Measurements from ENCODE around the gene MCM6. TPM values are rescaled to one million over a fixed set of nuclear protein-coding genes. Genes with fewer than 3 reads are reported as not detected.

The MCM6 gene
- total and polyA plus RNA-seq, 2 experiments from 2014 or later, result 74.7 to 133 TPM

- DNase-seq (ENCODE audit: low spot score) (no peak), ATAC-seq (no peak)
- Histone ChIP-seq H3K4me3 (peak overlapping the region; percentile 90), H3K27me3 (ENCODE audit: insufficient read depth) (no peaks in the 10 kb centered on the region), H3K9me2 (ENCODE audit: insufficient read depth) (no peaks in the 10 kb centered on the region), H3K79me2 (replicated peaks; ENCODE audit: insufficient read depth) (peaks cover 51% of the 10 kb centered on the region), H3K27ac (ENCODE audit: low read depth) (0 out of 2 replicates have a peak overlapping the region, but pooled peaks have one; percentile 23), H3F3A (replicated peaks; ENCODE audit: low read depth) (no peaks in the 10 kb centered on the region), H4K20me1 (replicated peaks; ENCODE audit: insufficient read depth) (peaks cover 25% of the 10 kb centered on the region; the same call in 1 of the 2 replicates), H3K4me2 (peak overlapping the region; percentile 88), H2AFZ (no peak overlapping the region), H3K4me1 (ENCODE audit: insufficient read depth) (peaks cover 20% of the 10 kb centered on the region), H3K36me3 (ENCODE audit: insufficient read depth) (peaks cover 26% of the 10 kb centered on the region)
- peaks cover 19% of the 10 kb centered on the region for H3K4me1 Mint-ChIP-seq
- H3K4me3 Mint-ChIP-seq, result peak overlapping the region; percentile 92
- peaks cover 50% of the 10 kb centered on the region for H3K36me3 Mint-ChIP-seq (ENCODE audit: low read depth)
- no peak for TF ChIP-seq ZNF462 (CRISPR knock-in tag; IDR thresholded peaks at IDR 0.05)
- no peak for TF ChIP-seq CREB1 (CRISPR knock-in tag; IDR thresholded peaks at IDR 0.05; ENCODE audit: low read depth)
- no peak for TF ChIP-seq EZH2phosphoT487 (IDR thresholded peaks at IDR 0.05; ENCODE audit: unreplicated experiment)
- TF ChIP-seq, protein P1, sequence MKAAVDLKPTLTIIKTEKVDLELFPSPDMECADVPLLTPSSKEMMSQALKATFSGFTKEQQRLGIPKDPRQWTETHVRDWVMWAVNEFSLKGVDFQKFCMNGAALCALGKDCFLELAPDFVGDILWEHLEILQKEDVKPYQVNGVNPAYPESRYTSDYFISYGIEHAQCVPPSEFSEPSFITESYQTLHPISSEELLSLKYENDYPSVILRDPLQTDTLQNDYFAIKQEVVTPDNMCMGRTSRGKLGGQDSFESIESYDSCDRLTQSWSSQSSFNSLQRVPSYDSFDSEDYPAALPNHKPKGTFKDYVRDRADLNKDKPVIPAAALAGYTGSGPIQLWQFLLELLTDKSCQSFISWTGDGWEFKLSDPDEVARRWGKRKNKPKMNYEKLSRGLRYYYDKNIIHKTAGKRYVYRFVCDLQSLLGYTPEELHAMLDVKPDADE (IDR thresholded peaks at IDR 0.05), result no peak
- TF ChIP-seq REST (IDR thresholded peaks at IDR 0.05; ENCODE audit: unreplicated experiment), result no peak
- TF ChIP-seq ZNF114 (CRISPR knock-in tag; IDR thresholded peaks at IDR 0.05), result no peak
- TF ChIP-seq STAT1 (IDR thresholded peaks at IDR 0.05; ENCODE audit: unreplicated experiment), result no peak
- no peak for TF ChIP-seq EZH2 (IDR thresholded peaks at IDR 0.05; ENCODE audit: low read depth, unreplicated experiment)
- no peak for TF ChIP-seq POLR2AphosphoS5 (IDR thresholded peaks at IDR 0.05; ENCODE audit: low read depth)
- TF ChIP-seq, protein P2, sequence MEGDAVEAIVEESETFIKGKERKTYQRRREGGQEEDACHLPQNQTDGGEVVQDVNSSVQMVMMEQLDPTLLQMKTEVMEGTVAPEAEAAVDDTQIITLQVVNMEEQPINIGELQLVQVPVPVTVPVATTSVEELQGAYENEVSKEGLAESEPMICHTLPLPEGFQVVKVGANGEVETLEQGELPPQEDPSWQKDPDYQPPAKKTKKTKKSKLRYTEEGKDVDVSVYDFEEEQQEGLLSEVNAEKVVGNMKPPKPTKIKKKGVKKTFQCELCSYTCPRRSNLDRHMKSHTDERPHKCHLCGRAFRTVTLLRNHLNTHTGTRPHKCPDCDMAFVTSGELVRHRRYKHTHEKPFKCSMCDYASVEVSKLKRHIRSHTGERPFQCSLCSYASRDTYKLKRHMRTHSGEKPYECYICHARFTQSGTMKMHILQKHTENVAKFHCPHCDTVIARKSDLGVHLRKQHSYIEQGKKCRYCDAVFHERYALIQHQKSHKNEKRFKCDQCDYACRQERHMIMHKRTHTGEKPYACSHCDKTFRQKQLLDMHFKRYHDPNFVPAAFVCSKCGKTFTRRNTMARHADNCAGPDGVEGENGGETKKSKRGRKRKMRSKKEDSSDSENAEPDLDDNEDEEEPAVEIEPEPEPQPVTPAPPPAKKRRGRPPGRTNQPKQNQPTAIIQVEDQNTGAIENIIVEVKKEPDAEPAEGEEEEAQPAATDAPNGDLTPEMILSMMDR (conservative IDR thresholded peaks at IDR 0.05; ENCODE audit: low read depth in 2 of 2), result no peak
- TF ChIP-seq JUNB (IDR thresholded peaks at IDR 0.05; ENCODE audit: unreplicated experiment), result no peak
- no peak for TF ChIP-seq ZNF331 (CRISPR knock-in tag; IDR thresholded peaks at IDR 0.05; ENCODE audit: low read depth)
- TF ChIP-seq NANOG (IDR thresholded peaks at IDR 0.05; ENCODE audit: borderline replicate concordance), result no peak
- H3K27ac Mint-ChIP-seq, result no peak overlapping the region
- peaks cover 11% of the 10 kb centered on the region for H3K27me3 Mint-ChIP-seq (ENCODE audit: insufficient read depth, low read depth, poor library complexity)
- H3K9me3 Mint-ChIP-seq, result no peaks in the 10 kb centered on the region; the same call in 1 of the 3 replicates
Measured at GRCh38 chr2:135874777-135875365, 1.4 kb downstream of the MCM6 start.
